ENCODE measurements around the gene DDA1. TPM values are rescaled to one million over a fixed set of nuclear protein-coding genes. Genes with fewer than 3 reads are reported as not detected.

The DDA1 gene
- total and polyA plus RNA-seq, 8 donors, result 6.1 to 25.4 (median 11.6) TPM

GRCh38 chr19:17318966-17319365 is 9.6 kb downstream of the DDA1 start:
- no peak for TF ChIP-seq CTCF (IDR thresholded peaks at IDR 0.05)
- no peaks in the 10 kb centered on the region for H3K27me3 ChIP-seq
- no peak for FAIRE-seq
- WGBS, 2 donors, result 78 to 79% methylated on average over 6 of the region's 6 CpGs
- no peak overlapping the region for H3K4me3 ChIP-seq
- no peaks in the 10 kb centered on the region for H3K4me1 ChIP-seq
- DNase-seq, result no peak
- H3K27ac ChIP-seq, result no peak overlapping the region
- no peaks in the 10 kb centered on the region for H3K9me3 ChIP-seq
- H3K36me3 ChIP-seq, result peaks cover 6 to 24% (median 12%) of the 10 kb centered on the region in 3 donors
- ATAC-seq, result no peak
- intact Hi-C loops (cut with DNase I), result no loop called here

GRCh38 chr19:17319473-17320238 is 10.3 kb downstream of the DDA1 start:
- FAIRE-seq, result no peak
- intact Hi-C loops (cut with DNase I), result no loop called here

GRCh38 chr19:17320435-17320834 is 11.1 kb downstream of the DDA1 start:
- no peaks in the 10 kb centered on the region for H3K9me3 ChIP-seq
- DNase-seq, result peak in 1 of 6 donors; percentile 61
- no peak for FAIRE-seq
- H3K36me3 ChIP-seq, result peaks cover 0 to 16% (median 12%) of the 10 kb centered on the region in 3 donors
- no peak overlapping the region for H3K4me3 ChIP-seq
- TF ChIP-seq CTCF (IDR thresholded peaks at IDR 0.05), result no peak
- WGBS, 2 donors, result 87 to 90% methylated on average over 11 of the region's 11 CpGs
- no peaks in the 10 kb centered on the region for H3K27me3 ChIP-seq
- ATAC-seq, result no peak
- intact Hi-C loops (cut with DNase I), result no loop called here
- H3K27ac ChIP-seq, result no peak overlapping the region
- no peaks in the 10 kb centered on the region for H3K4me1 ChIP-seq

More at GRCh38 chr19:17319473-17320238, 10.3 kb downstream of the DDA1 start:
- DNase-seq (no peak), ATAC-seq (no peak)
- Histone ChIP-seq H3K36me3 (peaks cover 2 to 18% (median 12%) of the 10 kb centered on the region in 3 donors), H3K27ac (no peak overlapping the region), H3K27me3 (no peaks in the 10 kb centered on the region), H3K9me3 (no peaks in the 10 kb centered on the region), H3K4me3 (no peak overlapping the region), H3K4me1 (no peaks in the 10 kb centered on the region)
- 92 to 94% methylated on average over 38 to 40 of the region's 40 CpGs for WGBS, 2 donors
- no peak for TF ChIP-seq CTCF (IDR thresholded peaks at IDR 0.05)

GRCh38 chr19:17321655-17322489 is 12.5 kb downstream of the DDA1 start:
- H3K27ac ChIP-seq, result no peak overlapping the region
- no peaks in the 10 kb centered on the region for H3K4me1 ChIP-seq
- H3K36me3 ChIP-seq, result peaks cover 0 to 12% (median 11%) of the 10 kb centered on the region in 3 donors
- intact Hi-C loops (cut with DNase I), result no loop called here
- DNase-seq (peak in 1 of 6 donors; percentile 62), FAIRE-seq (no peak), ATAC-seq (no peak)
- WGBS, 2 donors, result 92 to 98% methylated on average over 19 of the region's 19 CpGs
- H3K27me3 ChIP-seq, result no peaks in the 10 kb centered on the region
- no peak overlapping the region for H3K4me3 ChIP-seq
- TF ChIP-seq CTCF (IDR thresholded peaks at IDR 0.05), result no peak
- H3K9me3 ChIP-seq, result no peaks in the 10 kb centered on the region

Measured in pancreas (tissue), 10 donors.